Kidney glomerular epithelial cell (primary cell): ENCODE results near the gene HDAC5.
"Not testable (repeated sequence)": the region's sequence is repeated elsewhere in the genome, so short reads cannot be mapped to it uniquely, and the experiment has no call there.

Experiments
- DNase-seq: peaks from one replicate; lab custom pipeline; 2025; lab: John Stamatoyannopoulos, UW

Gene HDAC5

GRCh38 chr17:44111777-44112176 is 11.7 kb downstream of the HDAC5 start:
- no peak for DNase-seq

GRCh38 chr17:44110823-44111633 is 12.4 kb downstream of the HDAC5 start:
- peak; percentile 87 for DNase-seq

DNA sequence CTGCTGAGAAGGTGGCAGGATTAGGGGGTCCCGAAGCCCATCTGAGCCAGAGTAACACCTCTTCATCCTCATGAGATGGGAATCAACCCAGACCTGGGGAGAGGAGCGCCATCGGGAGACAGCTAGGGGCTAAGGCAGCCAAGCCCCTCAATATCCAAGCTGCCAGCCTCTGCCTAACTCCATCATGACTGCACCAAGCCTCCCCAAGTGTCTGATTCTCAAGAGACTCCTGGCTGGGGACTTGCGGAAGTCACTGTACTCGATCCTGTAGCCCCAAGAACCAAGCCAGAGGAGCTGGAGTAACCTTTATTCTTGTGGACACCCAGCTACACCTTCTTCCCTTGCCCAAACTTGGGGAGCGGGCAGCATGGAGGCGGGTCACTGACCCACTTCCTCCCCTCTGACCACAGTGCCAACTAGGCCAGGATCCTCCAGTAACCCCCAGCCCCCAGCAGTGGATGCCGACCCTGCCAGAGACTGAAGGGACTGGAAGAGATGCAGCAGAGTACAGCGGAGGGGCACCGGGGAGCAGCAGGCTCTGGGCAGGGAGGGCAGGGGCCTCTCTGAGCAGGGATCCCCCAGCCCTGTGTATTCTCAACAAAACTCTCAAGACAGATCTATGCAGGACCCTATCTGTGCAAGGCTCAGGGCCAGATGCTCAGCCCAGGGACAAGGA is 13.3 kb downstream of the HDAC5 start:
- no peak for DNase-seq

DNA sequence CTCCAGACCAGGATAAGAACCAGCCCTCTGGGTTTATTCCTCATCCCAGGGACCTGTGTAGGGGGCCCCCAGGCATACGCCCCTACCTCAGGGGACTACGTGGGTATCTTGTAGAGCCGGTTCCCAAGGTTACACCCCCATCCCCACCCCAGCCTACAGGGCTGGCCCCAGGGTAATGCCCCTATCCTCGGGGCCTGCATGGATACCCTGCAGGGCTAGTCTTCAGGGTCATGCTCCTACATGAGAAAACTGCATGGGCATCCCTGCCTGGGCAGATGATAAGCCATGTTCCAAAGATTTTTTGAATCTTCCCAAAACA is 14.2 kb downstream of the HDAC5 start:
- no peak for DNase-seq

DNA sequence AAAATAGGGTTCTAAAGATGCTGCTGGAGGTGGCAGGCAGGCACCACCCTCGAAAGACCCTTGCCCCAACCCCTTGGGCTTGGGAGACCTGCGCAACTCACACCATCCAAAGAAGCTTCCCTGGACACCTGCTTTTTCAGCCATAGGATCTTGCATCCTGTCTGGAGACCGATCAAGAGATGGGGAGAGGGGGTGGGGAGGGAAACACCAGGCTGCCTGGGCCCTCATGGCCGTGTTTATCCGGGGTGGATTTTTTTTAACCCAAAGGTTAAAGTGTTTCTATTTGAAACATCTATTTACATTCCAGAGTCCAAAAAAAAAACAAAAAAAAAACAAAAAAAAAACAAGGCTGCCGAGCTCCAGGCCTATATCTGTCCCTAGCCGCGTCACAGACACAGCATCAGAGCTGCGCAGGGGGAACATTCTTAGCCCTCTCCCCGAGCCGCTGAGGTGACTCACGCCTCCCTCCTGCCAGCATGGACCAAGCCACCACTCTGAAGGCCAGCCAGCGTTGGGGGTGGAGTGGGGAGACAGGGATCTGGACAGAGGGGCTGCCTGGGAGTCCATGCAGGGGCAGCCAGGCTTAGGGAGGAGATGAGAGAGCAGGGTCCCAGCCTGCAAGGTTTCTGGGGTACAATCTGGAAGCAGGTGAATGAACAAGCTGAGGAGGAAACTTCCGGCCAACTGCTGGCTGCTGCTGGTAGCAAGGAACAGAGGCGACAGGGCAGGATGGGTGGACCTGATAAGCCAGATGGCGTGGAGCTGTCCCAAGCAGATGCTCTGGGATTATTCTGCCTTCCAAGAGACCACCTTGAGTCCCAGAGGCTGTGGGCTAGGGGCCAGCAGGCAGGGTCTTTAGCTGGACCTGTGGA is 14.8 kb downstream of the HDAC5 start:
- DNase-seq: peak; percentile 83

- DNase-seq: no peak
These were observed 16.6 kb downstream of the HDAC5 start for GRCh38 chr17:44106801-44107200.

DNA sequence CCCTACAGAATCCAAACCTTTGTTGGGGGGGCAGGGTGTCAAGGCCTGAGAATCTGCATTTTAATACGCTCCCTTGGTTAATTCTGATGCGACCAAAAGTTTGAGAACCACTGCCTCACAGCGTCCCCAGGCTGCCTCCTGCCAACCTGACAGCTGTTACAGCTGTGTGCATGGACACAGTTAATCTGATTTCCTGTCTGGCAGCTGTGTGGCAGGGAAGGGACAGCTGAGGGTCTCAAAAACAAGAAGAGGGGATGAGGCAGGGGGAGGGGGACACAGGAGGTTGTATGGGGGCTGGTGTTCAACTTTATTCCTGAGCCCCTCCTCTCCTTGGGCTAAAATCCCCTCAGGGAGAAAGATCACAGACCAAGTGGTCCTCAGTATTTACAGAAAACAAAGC is 17.5 kb downstream of the HDAC5 start:
- DNase-seq: no peak

DNA sequence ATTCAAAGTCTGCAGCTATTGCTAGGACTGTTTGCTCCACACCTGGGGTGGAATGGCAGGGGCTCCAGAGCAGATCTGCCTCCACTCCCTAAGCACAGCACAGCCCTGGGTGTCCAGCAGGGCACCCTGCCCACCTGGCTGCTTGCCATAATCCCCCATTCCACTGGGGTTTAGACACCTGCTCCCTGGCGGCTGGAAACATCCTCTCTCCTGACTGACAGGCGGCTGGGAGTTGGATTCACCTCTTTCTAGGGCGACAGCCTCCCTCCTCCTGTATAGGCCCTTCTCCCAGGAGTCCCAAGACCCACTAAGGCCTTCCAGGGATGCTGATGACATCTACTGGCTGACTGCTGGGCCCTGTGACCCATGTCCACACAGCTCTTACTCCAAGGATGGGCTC is 18.0 kb downstream of the HDAC5 start:
- no peak for DNase-seq

- DNase-seq: no peak
These were observed 20.4 kb downstream of the HDAC5 start for GRCh38 chr17:44102849-44103622.

- not testable (repeated sequence) for DNase-seq
These were observed 21.6 kb downstream of the HDAC5 start for GRCh38 chr17:44101858-44102257.

GRCh38 chr17:44097110-44097958 is 26.1 kb downstream of the HDAC5 start:
- DNase-seq: no peak

- DNase-seq: peak; percentile 63
These were observed 27.6 kb downstream of the HDAC5 start for GRCh38 chr17:44095647-44096496.

DNA sequence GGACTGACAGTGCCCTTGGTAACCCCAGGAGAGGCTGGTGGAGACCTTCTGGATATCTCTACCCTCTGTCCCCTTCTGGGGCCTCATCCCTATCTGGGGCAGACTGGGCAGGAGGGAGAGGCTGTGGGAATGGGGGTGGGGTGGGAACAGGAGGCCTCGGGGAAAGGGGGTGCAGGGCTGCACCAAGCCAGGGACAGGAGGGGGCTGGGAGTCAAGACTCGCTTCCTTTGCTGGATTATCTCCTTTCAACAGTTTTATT is 28.1 kb downstream of the HDAC5 start:
- no peak for DNase-seq

DNA sequence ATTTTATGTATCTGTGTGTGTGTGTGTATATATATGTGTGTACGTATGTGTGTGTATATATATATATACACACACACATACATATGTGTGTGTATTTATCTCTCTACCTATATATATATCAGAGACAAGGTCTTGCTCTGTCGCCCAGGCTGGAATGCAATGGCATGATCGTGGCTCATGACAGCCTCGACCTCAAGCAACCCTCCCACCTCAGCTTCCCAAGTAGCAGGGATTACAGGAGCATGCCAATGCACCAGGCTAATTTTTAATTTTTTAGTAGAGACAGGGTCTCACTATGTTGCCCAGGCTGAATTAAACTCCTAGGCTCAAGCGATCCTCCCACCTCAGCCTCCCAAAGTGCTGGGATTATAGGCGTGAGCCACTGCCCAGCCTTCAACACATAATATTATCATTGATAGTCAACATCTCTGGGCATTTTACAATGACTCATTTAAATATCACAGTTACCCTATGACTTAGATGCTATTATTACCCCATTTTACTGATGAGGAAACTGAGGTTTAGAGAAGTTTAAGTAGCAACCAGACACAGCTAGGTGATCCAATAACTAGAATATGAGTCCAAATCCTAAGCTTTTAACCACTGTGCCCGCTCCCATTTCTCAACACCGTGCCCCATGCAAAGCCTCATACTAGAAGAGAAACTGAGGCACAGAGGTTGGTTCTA is 28.6 kb downstream of the HDAC5 start:
- no peak for DNase-seq

DNA sequence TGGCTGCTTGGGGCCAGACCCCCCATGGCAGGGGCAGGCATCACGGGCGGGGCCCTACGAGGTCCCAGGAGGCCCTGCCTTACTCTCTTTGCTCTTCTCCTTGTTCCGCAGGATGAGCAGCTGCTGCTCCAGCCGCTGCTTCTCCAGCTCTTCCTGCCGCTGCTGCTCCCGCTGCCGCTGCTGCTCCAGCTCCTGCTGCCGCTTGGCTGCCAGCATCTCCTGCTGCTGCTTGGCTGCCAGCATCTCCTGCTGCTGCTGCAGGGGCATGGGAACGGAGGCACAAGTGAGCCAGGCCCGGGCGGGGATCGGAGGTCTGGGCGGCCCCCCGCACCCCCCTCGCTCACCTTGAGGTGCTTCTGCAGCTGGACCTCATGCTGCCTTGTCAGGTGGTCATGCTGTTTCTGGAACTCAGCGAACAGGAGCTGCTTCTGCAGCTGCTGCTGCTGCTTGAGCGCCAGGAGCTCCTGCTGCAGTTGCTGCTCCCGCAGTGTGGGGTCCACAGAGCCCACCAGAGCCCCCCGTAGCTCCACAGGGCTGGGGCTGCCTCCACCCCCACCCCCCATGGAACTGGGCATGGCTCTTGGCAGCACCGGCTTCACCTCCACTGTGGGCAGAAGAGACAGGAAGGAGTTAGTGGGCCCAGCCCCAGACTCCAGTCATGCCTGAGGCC is 30.1 kb downstream of the HDAC5 start:
- no peak for DNase-seq

DNA sequence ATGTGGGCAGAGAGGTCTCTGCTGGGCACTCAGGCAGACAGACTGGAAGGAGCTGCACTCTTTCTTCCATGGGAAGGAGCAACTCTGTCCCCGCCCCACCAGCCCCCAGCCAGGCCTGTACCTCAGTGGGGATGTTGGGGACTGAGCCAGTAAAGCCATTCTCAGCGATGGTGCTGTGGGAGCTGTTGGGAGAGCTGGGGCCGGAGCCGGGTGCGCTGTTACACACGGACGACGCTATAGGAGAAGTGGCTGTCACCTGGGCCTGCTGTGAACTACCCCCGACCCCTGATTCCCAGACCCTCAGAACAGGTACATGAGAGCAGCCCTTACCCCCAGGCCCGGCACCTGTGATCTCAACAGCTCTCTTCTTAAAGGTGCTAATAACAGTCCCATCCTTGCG is 31.4 kb downstream of the HDAC5 start:
- DNase-seq: no peak

GRCh38 chr17:44091200-44091997 is 32.0 kb downstream of the HDAC5 start:
- no peak for DNase-seq

DNA sequence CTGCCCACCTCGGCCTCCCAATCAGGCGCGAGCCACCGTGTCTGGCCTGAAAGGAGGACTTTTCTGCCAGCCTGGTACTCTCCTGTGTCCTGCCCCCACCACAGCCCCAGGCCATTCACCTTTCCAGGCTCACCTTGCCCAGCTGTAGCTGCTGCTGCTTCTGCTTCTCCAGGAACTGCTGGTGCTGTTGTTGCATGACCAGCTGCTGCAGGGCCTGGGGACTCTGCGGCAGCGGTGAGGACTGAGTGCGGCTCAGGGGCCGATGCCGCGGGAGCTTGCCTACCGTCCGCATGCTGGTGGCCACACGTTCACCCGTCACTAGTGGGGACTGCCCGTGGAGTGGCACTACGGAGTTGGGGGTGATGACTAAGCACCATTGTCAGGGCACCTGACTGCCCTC is 35.2 kb downstream of the HDAC5 start:
- no peak for DNase-seq
